ENCODE data around the gene MXD1. TPM values are rescaled to one million over a fixed set of nuclear protein-coding genes. Genes with fewer than 3 reads are reported as not detected.
A peak's percentile ranks its signal among the peaks of the same experiment; 100 is the strongest.
"Not testable (repeated sequence)": the region's sequence is repeated elsewhere in the genome, so short reads cannot be mapped to it uniquely, and the experiment has no call there.

MXD1 gene
- total RNA-seq, 1 experiment from 2014 or later, result 71.8 TPM

GRCh38 chr2:69893684-69894551, 21.0 kb upstream of the MXD1 start, which contains the start of gene SNRNP27:
Gene SNRNP27, plus strand, starts transcription at chr2:69893956. Its CDS starts 29 bp downstream, at chr2:69893985.
- DNase-seq (ENCODE audit: unreplicated experiment), result peak; percentile 82
- H3K4me1 Mint-ChIP-seq (ENCODE audit: insufficient read depth, unreplicated experiment), result peaks cover 18% of the 10 kb centered on the region
- BruUV-seq (replicated peaks), result TSS peak; percentile 69
- no peaks in the 10 kb centered on the region for H3K27me3 Mint-ChIP-seq (ENCODE audit: insufficient read depth, unreplicated experiment)
- H3K36me3 Mint-ChIP-seq (ENCODE audit: insufficient read depth, unreplicated experiment), result peaks cover 45% of the 10 kb centered on the region
- no peaks in the 10 kb centered on the region for H3K9me3 Mint-ChIP-seq (ENCODE audit: unreplicated experiment)
- peak within 1 kb of the TSS; percentile 100 for H3K27ac Mint-ChIP-seq (ENCODE audit: low read depth, unreplicated experiment)
- intact Hi-C loops (cut with micrococcal nuclease), result loop anchor here (1.0 kb wide), 1 partner anchor 170 kb away; no protein-coding TSS in a partner anchor
- TF ChIP-seq CTCF (IDR thresholded peaks at IDR 0.05; ENCODE audit: unreplicated experiment), result no peak
- peak within 1 kb of the TSS; percentile 99 for H3K4me3 Mint-ChIP-seq (ENCODE audit: unreplicated experiment)
- ChIA-PET POLR2A (interaction anchor here (0.5 to 4.8 kb wide), 29 partner anchors 8 to 399 kb away, joined by 3 to 69 read pairs (median 4); partner anchors contain the start of genes ANXA4, C2orf42, MXD1 and PCBP1), CTCF (interaction anchor here (0.6 to 1.0 kb wide), 10 partner anchors 19 to 388 kb away, joined by 3 to 6 read pairs (median 3); no protein-coding TSS in a partner anchor)

- CTCF ChIA-PET, result interaction anchor here (0.6 to 0.7 kb wide), 5 partner anchors 18 to 387 kb away, joined by 3 to 6 read pairs (median 3); no protein-coding TSS in a partner anchor
- BruUV-seq (replicated peaks), result not testable (repeated sequence)
- H3K27ac Mint-ChIP-seq (ENCODE audit: low read depth, unreplicated experiment), result peak overlapping the region; percentile 100
Observed at GRCh38 chr2:69894737-69895136, 20.2 kb upstream of the MXD1 start.

DNA sequence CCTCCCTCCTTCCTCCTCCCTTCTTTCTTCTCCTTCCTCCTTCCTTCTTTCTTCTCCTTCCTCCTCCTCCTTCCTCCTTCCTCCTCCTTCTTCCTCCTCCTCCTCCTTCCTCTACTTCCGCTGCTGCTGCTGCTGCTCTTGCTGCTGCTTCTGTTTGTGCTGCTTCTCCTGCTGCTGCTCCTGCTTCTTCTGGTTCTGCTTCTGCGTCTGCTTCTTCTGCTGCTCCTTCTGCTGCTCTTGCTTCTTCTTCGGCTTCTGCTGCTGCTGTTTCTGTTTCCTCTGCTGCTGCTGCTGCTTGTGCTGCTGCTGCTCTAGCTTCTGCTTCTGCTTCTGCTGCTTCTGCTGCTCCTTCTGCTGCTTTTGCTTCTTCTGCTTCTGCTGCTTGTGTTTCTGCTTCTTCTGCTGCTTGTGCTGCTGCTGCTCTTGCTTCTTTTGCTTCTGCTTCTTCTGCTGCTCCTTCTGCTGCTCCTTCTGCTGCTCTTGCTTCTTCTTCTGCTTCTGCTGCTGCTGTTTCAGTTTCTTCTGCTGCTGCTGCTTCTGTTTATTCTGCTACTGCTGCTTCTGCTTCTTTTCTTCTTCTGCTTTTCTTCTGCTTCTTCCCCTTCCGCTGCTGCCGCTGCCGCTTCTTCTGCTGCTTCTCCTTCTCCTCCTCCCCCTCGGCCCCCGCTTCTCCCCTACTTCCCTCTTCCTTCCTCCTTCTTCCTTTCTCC, 12.5 kb upstream of the MXD1 start:
- CTCF ChIA-PET, result no interaction called here
- no peak for TF ChIP-seq CTCF (IDR thresholded peaks at IDR 0.05; ENCODE audit: unreplicated experiment)
- H3K27ac Mint-ChIP-seq (ENCODE audit: low read depth, unreplicated experiment), result no peak overlapping the region
- H3K4me1 Mint-ChIP-seq (ENCODE audit: insufficient read depth, unreplicated experiment), result peaks cover 15% of the 10 kb centered on the region
- DNase-seq (ENCODE audit: unreplicated experiment), result no peak
- peaks cover 84% of the 10 kb centered on the region for H3K36me3 Mint-ChIP-seq (ENCODE audit: insufficient read depth, unreplicated experiment)
- POLR2A ChIA-PET, result interaction anchor here (1.2 to 2.3 kb wide), 2 partner anchors 9 to 10 kb away, joined by 3 to 7 read pairs; no protein-coding TSS in a partner anchor
- intact Hi-C loops (cut with micrococcal nuclease), result no loop called here
- no peaks in the 10 kb centered on the region for H3K27me3 Mint-ChIP-seq (ENCODE audit: insufficient read depth, unreplicated experiment)
- no peak overlapping the region for H3K4me3 Mint-ChIP-seq (ENCODE audit: unreplicated experiment)
- H3K9me3 Mint-ChIP-seq (ENCODE audit: unreplicated experiment), result no peaks in the 10 kb centered on the region
- no TSS peak for BruUV-seq (replicated peaks)

More at GRCh38 chr2:69894737-69895136, 20.2 kb upstream of the MXD1 start:
- Mint-ChIP-seq H3K4me3 (ENCODE audit: unreplicated experiment) (peak overlapping the region; percentile 99), H3K36me3 (ENCODE audit: insufficient read depth, unreplicated experiment) (peaks cover 53% of the 10 kb centered on the region), H3K4me1 (ENCODE audit: insufficient read depth, unreplicated experiment) (peaks cover 18% of the 10 kb centered on the region)
- H3K27me3 Mint-ChIP-seq (ENCODE audit: insufficient read depth, unreplicated experiment); DNase-seq (ENCODE audit: unreplicated experiment); H3K9me3 Mint-ChIP-seq (ENCODE audit: unreplicated experiment): not testable (repeated sequence)
- intact Hi-C loops (cut with micrococcal nuclease), result loop anchor here (1.0 kb wide), 1 partner anchor 170 kb away; no protein-coding TSS in a partner anchor
- POLR2A ChIA-PET, result interaction anchor here (0.5 to 4.8 kb wide), 17 partner anchors 10 to 1207 kb away, joined by 3 to 69 read pairs (median 4); partner anchors contain the start of genes ANXA4, MXD1 and SNRPG

GRCh38 chr2:69907216-69907615, 7.7 kb upstream of the MXD1 start:
- no peak for DNase-seq (ENCODE audit: unreplicated experiment)
- no peaks in the 10 kb centered on the region for H3K9me3 Mint-ChIP-seq (ENCODE audit: unreplicated experiment)
- H3K4me3 Mint-ChIP-seq (ENCODE audit: unreplicated experiment), result no peak overlapping the region
- peaks cover 73% of the 10 kb centered on the region for H3K36me3 Mint-ChIP-seq (ENCODE audit: insufficient read depth, unreplicated experiment)
- BruUV-seq (replicated peaks), result no TSS peak
- H3K27ac Mint-ChIP-seq (ENCODE audit: low read depth, unreplicated experiment), result no peak overlapping the region
- CTCF ChIA-PET, result interaction anchor here (0.6 to 1.9 kb wide), 3 partner anchors 11 to 184 kb away, joined by 3 to 4 read pairs (median 4); no protein-coding TSS in a partner anchor
- H3K4me1 Mint-ChIP-seq (ENCODE audit: insufficient read depth, unreplicated experiment), result peaks cover 3% of the 10 kb centered on the region
- TF ChIP-seq CTCF (IDR thresholded peaks at IDR 0.05; ENCODE audit: unreplicated experiment), result no peak
- intact Hi-C loops (cut with micrococcal nuclease), result no loop called here
- POLR2A ChIA-PET, result no interaction called here
- H3K27me3 Mint-ChIP-seq (ENCODE audit: insufficient read depth, unreplicated experiment), result no peaks in the 10 kb centered on the region
